ENCODE data around the gene ZNF205. TPM values are rescaled to one million over a fixed set of nuclear protein-coding genes. Genes with fewer than 3 reads are reported as not detected.

The ZNF205 gene
- total and polyA plus RNA-seq, 2 of the 13 experiments (the other 11 are each of a cell fraction or from before 2014, with no cell fraction given) = 5.8 to 10.2 TPM

- TF ChIP-seq ZSCAN21 (CRISPR knock-in tag; IDR thresholded peaks at IDR 0.05; ENCODE audit: borderline replicate concordance) (peak; percentile 59; the same call in 1 of the 2 replicates), POGZ (CRISPR knock-in tag; IDR thresholded peaks at IDR 0.05) (peak; percentile 68), ZEB1 (IDR thresholded peaks at IDR 0.05; ENCODE audit: insufficient replicate concordance, low read depth) (peak; percentile 29), ZGPAT (CRISPR knock-in tag; IDR thresholded peaks at IDR 0.05) (peak; percentile 83; the same call in 1 of the 2 replicates), POLR2G (IDR thresholded peaks at IDR 0.05; ENCODE audit: low read depth, low read length) (peak; percentile 88), ZNF557 (CRISPR knock-in tag; IDR thresholded peaks at IDR 0.05) (no peak), ZNF12 (CRISPR knock-in tag; IDR thresholded peaks at IDR 0.05) (no peak), FLYWCH1 (CRISPR knock-in tag; IDR thresholded peaks at IDR 0.05) (no peak), HNF4A (CRISPR knock-in tag; IDR thresholded peaks at IDR 0.05) (peak; percentile 47), ADNP (CRISPR knock-in tag; IDR thresholded peaks at IDR 0.05) (no peak), KDM6A (CRISPR knock-in tag; IDR thresholded peaks at IDR 0.05; ENCODE audit: low read depth) (no peak), XBP1 (CRISPR knock-in tag; IDR thresholded peaks at IDR 0.05) (no peak), BRCA1 (CRISPR knock-in tag; IDR thresholded peaks at IDR 0.05) (no peak), STAG1 (CRISPR knock-in tag; IDR thresholded peaks at IDR 0.05) (peak; percentile 6; the same call in 1 of the 2 replicates), NR2F1 (CRISPR knock-in tag; IDR thresholded peaks at IDR 0.05) (0 out of 4 replicates have a peak, but pooled peaks of 1 of the 2 experiments have one; percentile 13)
- TF ChIP-seq, protein P1, sequence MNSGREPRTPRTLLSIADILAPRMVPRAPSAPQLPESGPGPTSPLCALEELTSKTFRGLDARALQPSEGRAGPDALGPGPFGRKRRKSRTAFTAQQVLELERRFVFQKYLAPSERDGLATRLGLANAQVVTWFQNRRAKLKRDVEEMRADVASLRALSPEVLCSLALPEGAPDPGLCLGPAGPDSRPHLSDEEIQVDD (CRISPR knock-in tag; IDR thresholded peaks at IDR 0.05; ENCODE audit: borderline replicate concordance) = no peak
- TF ChIP-seq, protein P2, sequence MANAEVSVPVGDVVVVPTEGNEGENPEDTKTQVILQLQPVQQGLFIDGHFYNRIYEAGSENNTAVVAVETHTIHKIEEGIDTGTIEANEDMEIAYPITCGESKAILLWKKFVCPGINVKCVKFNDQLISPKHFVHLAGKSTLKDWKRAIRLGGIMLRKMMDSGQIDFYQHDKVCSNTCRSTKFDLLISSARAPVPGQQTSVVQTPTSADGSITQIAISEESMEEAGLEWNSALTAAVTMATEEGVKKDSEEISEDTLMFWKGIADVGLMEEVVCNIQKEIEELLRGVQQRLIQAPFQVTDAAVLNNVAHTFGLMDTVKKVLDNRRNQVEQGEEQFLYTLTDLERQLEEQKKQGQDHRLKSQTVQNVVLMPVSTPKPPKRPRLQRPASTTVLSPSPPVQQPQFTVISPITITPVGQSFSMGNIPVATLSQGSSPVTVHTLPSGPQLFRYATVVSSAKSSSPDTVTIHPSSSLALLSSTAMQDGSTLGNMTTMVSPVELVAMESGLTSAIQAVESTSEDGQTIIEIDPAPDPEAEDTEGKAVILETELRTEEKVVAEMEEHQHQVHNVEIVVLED (CRISPR knock-in tag; IDR thresholded peaks at IDR 0.05; ENCODE audit: borderline replicate concordance) = no peak; the same call in 1 of the 2 replicates
- TF ChIP-seq, protein P3, sequence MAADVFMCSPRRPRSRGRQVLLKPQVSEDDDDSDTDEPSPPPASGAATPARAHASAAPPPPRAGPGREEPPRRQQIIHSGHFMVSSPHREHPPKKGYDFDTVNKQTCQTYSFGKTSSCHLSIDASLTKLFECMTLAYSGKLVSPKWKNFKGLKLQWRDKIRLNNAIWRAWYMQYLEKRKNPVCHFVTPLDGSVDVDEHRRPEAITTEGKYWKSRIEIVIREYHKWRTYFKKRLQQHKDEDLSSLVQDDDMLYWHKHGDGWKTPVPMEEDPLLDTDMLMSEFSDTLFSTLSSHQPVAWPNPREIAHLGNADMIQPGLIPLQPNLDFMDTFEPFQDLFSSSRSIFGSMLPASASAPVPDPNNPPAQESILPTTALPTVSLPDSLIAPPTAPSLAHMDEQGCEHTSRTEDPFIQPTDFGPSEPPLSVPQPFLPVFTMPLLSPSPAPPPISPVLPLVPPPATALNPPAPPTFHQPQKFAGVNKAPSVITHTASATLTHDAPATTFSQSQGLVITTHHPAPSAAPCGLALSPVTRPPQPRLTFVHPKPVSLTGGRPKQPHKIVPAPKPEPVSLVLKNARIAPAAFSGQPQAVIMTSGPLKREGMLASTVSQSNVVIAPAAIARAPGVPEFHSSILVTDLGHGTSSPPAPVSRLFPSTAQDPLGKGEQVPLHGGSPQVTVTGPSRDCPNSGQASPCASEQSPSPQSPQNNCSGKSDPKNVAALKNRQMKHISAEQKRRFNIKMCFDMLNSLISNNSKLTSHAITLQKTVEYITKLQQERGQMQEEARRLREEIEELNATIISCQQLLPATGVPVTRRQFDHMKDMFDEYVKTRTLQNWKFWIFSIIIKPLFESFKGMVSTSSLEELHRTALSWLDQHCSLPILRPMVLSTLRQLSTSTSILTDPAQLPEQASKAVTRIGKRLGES (CRISPR knock-in tag; IDR thresholded peaks at IDR 0.05; ENCODE audit: borderline replicate concordance) = no peak
- TF ChIP-seq, protein P4, sequence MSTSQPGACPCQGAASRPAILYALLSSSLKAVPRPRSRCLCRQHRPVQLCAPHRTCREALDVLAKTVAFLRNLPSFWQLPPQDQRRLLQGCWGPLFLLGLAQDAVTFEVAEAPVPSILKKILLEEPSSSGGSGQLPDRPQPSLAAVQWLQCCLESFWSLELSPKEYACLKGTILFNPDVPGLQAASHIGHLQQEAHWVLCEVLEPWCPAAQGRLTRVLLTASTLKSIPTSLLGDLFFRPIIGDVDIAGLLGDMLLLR (CRISPR knock-in tag; IDR thresholded peaks at IDR 0.05) = peak; percentile 71
- TF ChIP-seq, protein P5, sequence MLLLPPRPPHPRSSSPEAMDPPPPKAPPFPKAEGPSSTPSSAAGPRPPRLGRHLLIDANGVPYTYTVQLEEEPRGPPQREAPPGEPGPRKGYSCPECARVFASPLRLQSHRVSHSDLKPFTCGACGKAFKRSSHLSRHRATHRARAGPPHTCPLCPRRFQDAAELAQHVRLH (CRISPR knock-in tag; IDR thresholded peaks at IDR 0.05; ENCODE audit: borderline replicate concordance, low read depth) = peak; percentile 72; the same call in 1 of the 2 replicates
- TF ChIP-seq, protein P6, sequence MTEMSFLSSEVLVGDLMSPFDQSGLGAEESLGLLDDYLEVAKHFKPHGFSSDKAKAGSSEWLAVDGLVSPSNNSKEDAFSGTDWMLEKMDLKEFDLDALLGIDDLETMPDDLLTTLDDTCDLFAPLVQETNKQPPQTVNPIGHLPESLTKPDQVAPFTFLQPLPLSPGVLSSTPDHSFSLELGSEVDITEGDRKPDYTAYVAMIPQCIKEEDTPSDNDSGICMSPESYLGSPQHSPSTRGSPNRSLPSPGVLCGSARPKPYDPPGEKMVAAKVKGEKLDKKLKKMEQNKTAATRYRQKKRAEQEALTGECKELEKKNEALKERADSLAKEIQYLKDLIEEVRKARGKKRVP (CRISPR knock-in tag; IDR thresholded peaks at IDR 0.05) = peak in 1 of 2 experiments; percentile 75; a peak in 2 of 4 replicates
Observed at GRCh38 chr16:3106205-3106928, 6.0 kb upstream of the ZNF205 start (continued).

All from HepG2 (cell line).